ENCODE measurements around the gene PDF.

PDF gene

DNA sequence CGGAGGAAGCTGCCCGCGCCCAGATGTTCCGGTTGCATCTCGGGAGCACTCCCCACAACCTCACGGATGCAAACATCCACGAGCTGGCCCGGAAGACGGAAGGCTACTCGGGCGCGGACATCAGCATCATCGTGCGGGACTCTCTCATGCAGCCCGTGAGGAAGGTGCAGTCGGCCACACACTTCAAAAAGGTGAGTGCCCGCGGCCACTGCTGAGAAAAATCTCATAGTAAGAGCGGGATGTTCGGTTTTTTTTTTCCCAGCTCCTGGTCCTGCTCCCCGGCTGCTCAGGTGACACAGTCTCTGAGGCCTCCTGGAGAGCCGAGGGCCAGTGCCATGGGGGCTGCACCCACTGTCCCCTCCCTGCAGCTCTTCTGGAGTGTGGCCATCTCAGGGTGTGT lies 9.3 kb downstream of the PDF start:
- TF ChIP-seq NFIC (IDR thresholded peaks at IDR 0.05) (no peak), MAX (IDR thresholded peaks at IDR 0.05) (no peak), TEAD4 (IDR thresholded peaks at IDR 0.05) (no peak), EP300 (IDR thresholded peaks at IDR 0.05; ENCODE audit: borderline replicate concordance) (no peak), RAD21 (IDR thresholded peaks at IDR 0.05; ENCODE audit: low read depth) (no peak), CEBPB (IDR thresholded peaks at IDR 0.05) (no peak), ZBTB7A (IDR thresholded peaks at IDR 0.05; ENCODE audit: low read depth) (no peak), YY1 (IDR thresholded peaks at IDR 0.05; ENCODE audit: low read depth) (no peak), EGR1 (IDR thresholded peaks at IDR 0.05) (no peak), REST (IDR thresholded peaks at IDR 0.05; ENCODE audit: low read depth) (no peak), CREB1 (IDR thresholded peaks at IDR 0.05; ENCODE audit: low read depth) (no peak), USF1 (IDR thresholded peaks at IDR 0.05) (no peak), TAF1 (IDR thresholded peaks at IDR 0.05; ENCODE audit: low read depth) (no peak), TCF12 (IDR thresholded peaks at IDR 0.05; ENCODE audit: low read depth) (no peak), FOXM1 (IDR thresholded peaks at IDR 0.05; ENCODE audit: borderline replicate concordance, low read depth) (no peak)

GRCh38 chr16:69320740-69321073 lies 9.7 kb downstream of the PDF start:
- TF ChIP-seq TCF12 (IDR thresholded peaks at IDR 0.05; ENCODE audit: low read depth) (no peak), TEAD4 (IDR thresholded peaks at IDR 0.05) (no peak), MAX (IDR thresholded peaks at IDR 0.05) (no peak), USF1 (IDR thresholded peaks at IDR 0.05) (no peak), REST (IDR thresholded peaks at IDR 0.05; ENCODE audit: low read depth) (no peak), CREB1 (IDR thresholded peaks at IDR 0.05; ENCODE audit: low read depth) (no peak), EP300 (IDR thresholded peaks at IDR 0.05; ENCODE audit: borderline replicate concordance) (no peak), RAD21 (IDR thresholded peaks at IDR 0.05; ENCODE audit: low read depth) (no peak), FOXM1 (IDR thresholded peaks at IDR 0.05; ENCODE audit: borderline replicate concordance, low read depth) (no peak), YY1 (IDR thresholded peaks at IDR 0.05; ENCODE audit: low read depth) (no peak), CEBPB (IDR thresholded peaks at IDR 0.05) (no peak), ZBTB7A (IDR thresholded peaks at IDR 0.05; ENCODE audit: low read depth) (no peak)

- TF ChIP-seq FOXM1 (IDR thresholded peaks at IDR 0.05; ENCODE audit: borderline replicate concordance, low read depth) (no peak), RAD21 (IDR thresholded peaks at IDR 0.05; ENCODE audit: low read depth) (no peak), YY1 (IDR thresholded peaks at IDR 0.05; ENCODE audit: low read depth) (no peak)
Observed at GRCh38 chr16:69319826-69320739, 10.3 kb downstream of the PDF start.

DNA sequence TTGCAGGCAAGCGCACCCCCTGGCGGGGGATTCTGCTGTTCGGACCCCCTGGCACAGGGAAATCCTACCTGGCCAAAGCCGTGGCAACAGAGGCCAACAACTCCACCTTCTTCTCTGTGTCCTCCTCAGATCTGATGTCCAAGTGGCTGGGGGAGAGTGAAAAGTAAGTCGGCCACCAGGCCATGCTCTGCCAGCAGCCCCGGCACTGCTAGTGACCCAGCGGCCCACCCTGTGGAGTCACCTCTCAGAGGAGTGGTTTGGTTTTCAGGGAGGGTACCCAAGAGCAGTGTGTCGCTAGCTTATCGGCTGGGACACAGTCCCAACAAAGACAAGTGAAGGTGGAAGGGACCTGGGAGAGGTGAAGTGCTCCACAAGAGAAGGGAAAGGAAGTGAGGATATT lies 11.0 kb downstream of the PDF start:
- TF ChIP-seq MAX (IDR thresholded peaks at IDR 0.05) = no peak
- TF ChIP-seq EGR1 (IDR thresholded peaks at IDR 0.05) = no peak
- TF ChIP-seq FOXM1 (IDR thresholded peaks at IDR 0.05; ENCODE audit: borderline replicate concordance, low read depth) = no peak
- TF ChIP-seq CREB1 (IDR thresholded peaks at IDR 0.05; ENCODE audit: low read depth) = no peak
- TF ChIP-seq NFIC (IDR thresholded peaks at IDR 0.05) = no peak
- TF ChIP-seq ZBTB7A (IDR thresholded peaks at IDR 0.05; ENCODE audit: low read depth) = no peak
- no peak for TF ChIP-seq TCF12 (IDR thresholded peaks at IDR 0.05; ENCODE audit: low read depth)
- no peak for TF ChIP-seq REST (IDR thresholded peaks at IDR 0.05; ENCODE audit: low read depth)
- TF ChIP-seq YY1 (IDR thresholded peaks at IDR 0.05; ENCODE audit: low read depth) = no peak
- TF ChIP-seq USF1 (IDR thresholded peaks at IDR 0.05) = no peak
- no peak for TF ChIP-seq RAD21 (IDR thresholded peaks at IDR 0.05; ENCODE audit: low read depth)
- no peak for TF ChIP-seq TEAD4 (IDR thresholded peaks at IDR 0.05)
- no peak for TF ChIP-seq CEBPB (IDR thresholded peaks at IDR 0.05)
- no peak for TF ChIP-seq EP300 (IDR thresholded peaks at IDR 0.05; ENCODE audit: borderline replicate concordance)

Data from Ishikawa (cell line).